Panc1 (cell line): ENCODE data around the gene RSAD1. TPM values are rescaled to one million over a fixed set of nuclear protein-coding genes. Genes with fewer than 3 reads are reported as not detected.

Experiments used
- ATAC-seq: fragments of 200-7000 bp; cut with Tn5 transposase; 2 replicates; pipeline ENCODE4 v1.9.1; 2020; ENCODE audit warnings: mild to moderate bottlenecking, moderate library complexity
- BruUV-seq: library from RNA; stranded (reverse); fragments of 400-500 nt; replicated peaks from 2 replicates; lab custom pipeline; 2021; lab: Mats Ljungman, UMichigan
- CTCF ChIA-PET: fragments of 300-600 bp; sonication (Branson Sonifier 250); formaldehyde crosslinking; loops from one replicate; lab custom pipeline; 2022; ENCODE audit warnings: antibody characterized with exemption; lab: Charles Lee
- POLR2A ChIA-PET: fragments of 300-600 bp; sonication (Branson Sonifier 250); formaldehyde crosslinking; loops from one replicate; lab custom pipeline; 2022; ENCODE audit warnings: antibody characterized with exemption; lab: Charles Lee
- DNase-seq: peaks from one replicate; pipeline ENCODE4 v3.0.0-alpha.2; 2010; ENCODE audit warnings: low read depth, low spot score
- H3K27ac ChIP-seq: 2 replicates; pipeline ENCODE4 v1.5.1; 2011; ENCODE audit warnings: mild to moderate bottlenecking, low read length, inconsistent platforms
- H3K27me3 ChIP-seq: fragments of 200-500 bp; sonication (Bioruptor generic); 2 replicates; pipeline ENCODE4 v1.6.0; 2014; ENCODE audit warnings: low read length, inconsistent platforms; ENCODE audit not compliant: control insufficient read depth, insufficient read depth
- H3K36me3 ChIP-seq: fragments of 200-500 bp; sonication (Bioruptor generic); 2 replicates; pipeline ENCODE4 v1.5.1; 2014; ENCODE audit warnings: inconsistent platforms, mild to moderate bottlenecking, low read length, moderate library complexity; ENCODE audit not compliant: control insufficient read depth, insufficient read depth
- H3K4me1 ChIP-seq: 2 replicates; pipeline ENCODE4 v1.5.1; 2011; ENCODE audit warnings: inconsistent platforms, mild to moderate bottlenecking, low read length, moderate library complexity; ENCODE audit not compliant: control insufficient read depth, insufficient read depth
- H3K4me3 ChIP-seq, 2 experiments: 2 replicates each; pipeline ENCODE4 v1.5.1; 2011 to 2012; ENCODE audit warnings: low read depth in 2 of 2, low read length in 2 of 2, mild to moderate bottlenecking in 2 of 2, inconsistent platforms in 1 of 2, moderate library complexity in 1 of 2
- H3K9me3 ChIP-seq: fragments of 200-500 bp; sonication (Bioruptor generic); 2 replicates; pipeline ENCODE4 v1.5.1; 2014; ENCODE audit warnings: low read depth, mild to moderate bottlenecking, inconsistent platforms, low read length, moderate library complexity; ENCODE audit not compliant: control insufficient read depth, insufficient read depth
- POLR2AphosphoS5 ChIP-seq: IDR thresholded peaks from 2 replicates; pipeline ENCODE4 v1.6.1; 2012; ENCODE audit warnings: mild to moderate bottlenecking, low read depth, low read length, moderate library complexity
- REST ChIP-seq, 2 experiments: IDR thresholded peaks; 2 replicates each; pipeline ENCODE4 v1.6.1; 2011 to 2012; ENCODE audit warnings: low read depth in 2 of 2, control low read depth in 1 of 2, low read length in 1 of 2, mild to moderate bottlenecking in 1 of 2, moderate library complexity in 1 of 2; ENCODE audit not compliant: insufficient read depth in 1 of 2
- SIN3A ChIP-seq: IDR thresholded peaks from 2 replicates; pipeline ENCODE4 v1.6.1; 2012; ENCODE audit warnings: low read depth, mild to moderate bottlenecking, low read length, moderate library complexity, borderline replicate concordance; ENCODE audit not compliant: insufficient read depth
- TCF7L2 ChIP-seq: IDR thresholded peaks from 2 replicates; pipeline ENCODE4 v1.6.1; 2011; ENCODE audit warnings: mild to moderate bottlenecking, low read depth, low read length, inconsistent platforms
- in situ Hi-C: cut with HindIII; loops from 2 replicates; pipeline ENCODE4 v1.10.0; 2016; ENCODE audit warnings: low sequenced_read_pairs, low pct_unique_long_range_greater_than_20kb
- intact Hi-C: fragments of 100-400 bp; cut with micrococcal nuclease; formaldehyde crosslinking; loops from one replicate; pipeline ENCODE4 v1.10.0; 2022; ENCODE audit not compliant: unreplicated experiment
- total RNA-seq: library from RNA; stranded (reverse); gene quantifications from one replicate; pipeline ENCODE4 v1.2.1, GENCODE V29; 2021; ENCODE audit not compliant: unreplicated experiment
- TF ChIP-seq, protein P1 (sequence below): fragments of 450-650 bp; IDR thresholded peaks from 2 replicates; pipeline ENCODE4 v1.5.1; 2017; ENCODE audit warnings: mild to moderate bottlenecking

Gene RSAD1
- total RNA-seq, 1 experiment from 2014 or later, result 40.2 TPM

DNA sequence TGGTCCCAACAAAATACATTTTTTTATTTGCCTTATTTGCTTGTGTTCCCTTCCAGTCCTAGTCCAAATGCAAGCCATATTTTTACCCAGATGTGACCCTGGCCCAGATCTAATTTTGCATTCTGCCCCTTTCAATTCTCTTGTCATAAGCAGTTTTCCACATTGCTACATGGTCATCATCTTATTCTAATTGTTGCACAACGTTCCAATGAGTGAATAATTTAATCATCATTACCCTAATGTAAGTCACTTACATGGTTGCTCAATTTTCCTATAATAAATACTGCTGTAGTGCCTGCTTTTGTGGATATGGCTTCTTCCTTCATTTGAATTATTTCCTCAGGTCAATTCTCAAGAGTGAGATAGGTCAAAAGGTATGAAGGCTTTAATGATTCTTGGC, 12.8 kb downstream of the RSAD1 start:
- Histone ChIP-seq H3K9me3 (no peaks in the 10 kb centered on the region), H3K36me3 (no peaks in the 10 kb centered on the region), H3K4me1 (no peaks in the 10 kb centered on the region), H3K27ac (no peak overlapping the region), H3K4me3 (no peak overlapping the region), H3K27me3 (no peaks in the 10 kb centered on the region)
- ChIA-PET POLR2A (no interaction called here), CTCF (no interaction called here)
- BruUV-seq, result no TSS peak
- intact Hi-C loops, result no loop called here
- in situ Hi-C loops, result no loop called here
- ATAC-seq (no peak), DNase-seq (no peak)
- TF ChIP-seq POLR2AphosphoS5, result no peak
- no peak for TF ChIP-seq TCF7L2
- TF ChIP-seq REST (IDR thresholded peaks at IDR 0.05; ENCODE audit: insufficient read depth in 1 of 2, low read depth in 2 of 2, low read length in 1 of 2), result no peak
- TF ChIP-seq SIN3A, result no peak
- TF ChIP-seq, protein P1, sequence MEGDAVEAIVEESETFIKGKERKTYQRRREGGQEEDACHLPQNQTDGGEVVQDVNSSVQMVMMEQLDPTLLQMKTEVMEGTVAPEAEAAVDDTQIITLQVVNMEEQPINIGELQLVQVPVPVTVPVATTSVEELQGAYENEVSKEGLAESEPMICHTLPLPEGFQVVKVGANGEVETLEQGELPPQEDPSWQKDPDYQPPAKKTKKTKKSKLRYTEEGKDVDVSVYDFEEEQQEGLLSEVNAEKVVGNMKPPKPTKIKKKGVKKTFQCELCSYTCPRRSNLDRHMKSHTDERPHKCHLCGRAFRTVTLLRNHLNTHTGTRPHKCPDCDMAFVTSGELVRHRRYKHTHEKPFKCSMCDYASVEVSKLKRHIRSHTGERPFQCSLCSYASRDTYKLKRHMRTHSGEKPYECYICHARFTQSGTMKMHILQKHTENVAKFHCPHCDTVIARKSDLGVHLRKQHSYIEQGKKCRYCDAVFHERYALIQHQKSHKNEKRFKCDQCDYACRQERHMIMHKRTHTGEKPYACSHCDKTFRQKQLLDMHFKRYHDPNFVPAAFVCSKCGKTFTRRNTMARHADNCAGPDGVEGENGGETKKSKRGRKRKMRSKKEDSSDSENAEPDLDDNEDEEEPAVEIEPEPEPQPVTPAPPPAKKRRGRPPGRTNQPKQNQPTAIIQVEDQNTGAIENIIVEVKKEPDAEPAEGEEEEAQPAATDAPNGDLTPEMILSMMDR, result no peak

GRCh38 chr17:50492214-50492613, 13.6 kb downstream of the RSAD1 start:
- Histone ChIP-seq H3K27me3 (no peaks in the 10 kb centered on the region), H3K36me3 (no peaks in the 10 kb centered on the region), H3K27ac (no peak overlapping the region), H3K4me3 (no peak overlapping the region), H3K9me3 (no peaks in the 10 kb centered on the region), H3K4me1 (no peaks in the 10 kb centered on the region)
- DNase-seq, result no peak
- CTCF ChIA-PET, result no interaction called here
- no TSS peak for BruUV-seq
- ATAC-seq, result no peak
- TF ChIP-seq POLR2AphosphoS5 (no peak), REST (IDR thresholded peaks at IDR 0.05; ENCODE audit: insufficient read depth in 1 of 2, low read depth in 2 of 2, low read length in 1 of 2) (no peak), TCF7L2 (no peak), SIN3A (no peak)
- TF ChIP-seq, protein P1, result no peak
- in situ Hi-C loops (no loop called here), intact Hi-C loops (no loop called here)
- POLR2A ChIA-PET, result no interaction called here
